ENCODE data around the gene HSD11B2. TPM values are rescaled to one million over a fixed set of nuclear protein-coding genes. Genes with fewer than 3 reads are reported as not detected.
"Not testable (repeated sequence)": the region's sequence is repeated elsewhere in the genome, so short reads cannot be mapped to it uniquely, and the experiment has no call there.

The HSD11B2 gene
- total RNA-seq, 1 experiment from 2014 or later, result 5.3 TPM

GRCh38 chr16:67413978-67414911, 16.7 kb upstream of the HSD11B2 start:
- peaks cover 11% of the 10 kb centered on the region; the same call in 1 of the 2 replicates for H3F3A ChIP-seq (ENCODE audit: insufficient read depth, low read depth)
- TF ChIP-seq EZH2 (IDR thresholded peaks at IDR 0.05; ENCODE audit: low read depth), result no peak
- H3K4me1 ChIP-seq (replicated peaks; ENCODE audit: insufficient read depth), result peaks cover 8% of the 10 kb centered on the region
- no peak overlapping the region for H3K27ac ChIP-seq
- no peak overlapping the region for H3K4me3 ChIP-seq
- H4K20me1 ChIP-seq (ENCODE audit: insufficient read depth), result no peaks in the 10 kb centered on the region
- no peaks in the 10 kb centered on the region for H3K27me3 ChIP-seq (ENCODE audit: insufficient read depth, low read depth)
- H3K9me3 ChIP-seq (ENCODE audit: insufficient read depth, low read depth), result no peaks in the 10 kb centered on the region
- POLR2A ChIA-PET (ENCODE audit: unreplicated experiment), result interaction anchor here (0.7 kb wide), 2 partner anchors 46 to 107 kb away, joined by 4 to 6 read pairs; no protein-coding TSS in a partner anchor
- CTCF ChIA-PET, result interaction anchor here (0.6 to 1.2 kb wide), 4 partner anchors 21 to 413 kb away, joined by 3 to 19 read pairs (median 6); no protein-coding TSS in a partner anchor
- H2AFZ ChIP-seq, result no peak overlapping the region
- intact Hi-C loops (cut with micrococcal nuclease; ENCODE audit: unreplicated experiment), result no loop called here
- H3K79me2 ChIP-seq (ENCODE audit: low read depth), result no peaks in the 10 kb centered on the region
- no peak overlapping the region for H3K4me2 ChIP-seq
- no peaks in the 10 kb centered on the region for H3K9me2 ChIP-seq (ENCODE audit: insufficient read depth)
- BruUV-seq (replicated peaks), result TSS peak; percentile 28
- DNase-seq, result no peak
- H3K36me3 ChIP-seq (ENCODE audit: low read depth), result no peaks in the 10 kb centered on the region

GRCh38 chr16:67415421-67415820, 15.5 kb upstream of the HSD11B2 start:
- H3K79me2 ChIP-seq (ENCODE audit: low read depth); BruUV-seq (replicated peaks); intact Hi-C loops (cut with micrococcal nuclease; ENCODE audit: unreplicated experiment); H3K9me2 ChIP-seq (ENCODE audit: insufficient read depth); DNase-seq; POLR2A ChIA-PET (ENCODE audit: unreplicated experiment); H3K4me1 ChIP-seq (replicated peaks; ENCODE audit: insufficient read depth); H3K9me3 ChIP-seq (ENCODE audit: insufficient read depth, low read depth); H3K36me3 ChIP-seq (ENCODE audit: low read depth); H4K20me1 ChIP-seq (ENCODE audit: insufficient read depth); H3K27ac ChIP-seq; H3K27me3 ChIP-seq (ENCODE audit: insufficient read depth, low read depth): not testable (repeated sequence)
- peaks cover 11% of the 10 kb centered on the region; the same call in 1 of the 2 replicates for H3F3A ChIP-seq (ENCODE audit: insufficient read depth, low read depth)
- peak overlapping the region; percentile 83 for H3K4me2 ChIP-seq
- CTCF ChIA-PET, result interaction anchor here (0.6 kb wide), 1 partner anchor 415 kb away, joined by 9 read pairs; no protein-coding TSS in a partner anchor
- peak overlapping the region; percentile 88; the same call in 1 of the 2 replicates for H2AFZ ChIP-seq
- H3K4me3 ChIP-seq, result peak overlapping the region; percentile 62; the same call in 1 of the 2 replicates

- Histone ChIP-seq H3F3A (ENCODE audit: insufficient read depth, low read depth) (peaks cover 11% of the 10 kb centered on the region; the same call in 1 of the 2 replicates), H3K9me3 (ENCODE audit: insufficient read depth, low read depth) (no peaks in the 10 kb centered on the region), H3K27ac (no peak within 1 kb of the TSS), H2AFZ (peak within 1 kb of the TSS; percentile 88), H3K4me2 (peak within 1 kb of the TSS; percentile 83), H3K27me3 (ENCODE audit: insufficient read depth, low read depth) (no peaks in the 10 kb centered on the region), H3K79me2 (ENCODE audit: low read depth) (no peaks in the 10 kb centered on the region), H3K36me3 (ENCODE audit: low read depth) (no peaks in the 10 kb centered on the region), H3K4me3 (peak within 1 kb of the TSS; percentile 62), H3K9me2 (ENCODE audit: insufficient read depth) (no peaks in the 10 kb centered on the region), H4K20me1 (ENCODE audit: insufficient read depth) (no peaks in the 10 kb centered on the region), H3K4me1 (replicated peaks; ENCODE audit: insufficient read depth) (peaks cover 8% of the 10 kb centered on the region)
- ChIA-PET POLR2A (ENCODE audit: unreplicated experiment) (interaction anchor here (0.6 kb wide), 2 partner anchors 132 to 489 kb away, joined by 3 to 11 read pairs; no protein-coding TSS in a partner anchor), CTCF (no interaction called here)
- no TSS peak for BruUV-seq (replicated peaks)
- intact Hi-C loops (cut with micrococcal nuclease; ENCODE audit: unreplicated experiment), result loop anchor here (1.0 kb wide), 1 partner anchor 137 kb away; the partner anchor contains the start of gene PLEKHG4
- DNase-seq, result peak in 1 of 2 experiments; percentile 72
- TF ChIP-seq CTCF (conservative IDR thresholded peaks at IDR 0.05), result peak; percentile 76
- TF ChIP-seq EZH2 (IDR thresholded peaks at IDR 0.05; ENCODE audit: low read depth), result no peak
Observed at GRCh38 chr16:67415872-67416793, 14.8 kb upstream of the HSD11B2 start, which contains the start of gene ZDHHC1. TSS of gene ZDHHC1 (minus strand) at chr16:67416477. CDS start at chr16:67407775, 8,702 bp downstream.

All from PC-9 (cell line).